ENCODE measurements around the gene CTDP1. TPM values are rescaled to one million over a fixed set of nuclear protein-coding genes. Genes with fewer than 3 reads are reported as not detected.
"Not testable (repeated sequence)": the region's sequence is repeated elsewhere in the genome, so short reads cannot be mapped to it uniquely, and the experiment has no call there.

CTDP1 gene
- total and polyA plus RNA-seq, 4 donors, result 7.0 to 19.8 (median 16.7) TPM

- DNase-seq (peak in 1 of 2 donors; percentile 50), ATAC-seq (ENCODE audit: low FRiP score) (no peak)
- intact Hi-C loops (cut with DNase I), result no loop called here
- Histone ChIP-seq H3K27ac (ENCODE audit: low read depth in 1 of 2, low read length in 2 of 2) (no peak overlapping the region), H3K27me3 (ENCODE audit: control insufficient read depth in 1 of 2, insufficient read depth in 2 of 2, low read length in 1 of 2) (no peaks in the 10 kb centered on the region), H3K9me3 (ENCODE audit: control insufficient read depth, low read length) (no peaks in the 10 kb centered on the region), H3K36me3 (ENCODE audit: control insufficient read depth in 1 of 2, insufficient read depth in 2 of 2, low read length in 1 of 2) (peaks cover 6 to 11% of the 10 kb centered on the region in 2 donors), H3K4me1 (ENCODE audit: control insufficient read depth in 1 of 2, insufficient read depth in 2 of 2, low read length in 2 of 2) (no peaks in the 10 kb centered on the region), H3K4me3 (ENCODE audit: low read length in 2 of 2) (no peak overlapping the region)
- 95 to 97% methylated on average over 25 of the region's 25 CpGs for WGBS, 2 donors
These were observed 56.6 kb downstream of the CTDP1 start for GRCh38 chr18:79736230-79736629.

GRCh38 chr18:79736846-79737245 lies 57.2 kb downstream of the CTDP1 start:
- H3K27ac ChIP-seq (ENCODE audit: low read depth in 1 of 2, low read length in 2 of 2), result no peak overlapping the region
- intact Hi-C loops (cut with DNase I), result no loop called here
- ATAC-seq (ENCODE audit: low FRiP score) (no peak), DNase-seq (peak; percentile 18 to 39)
- WGBS, 2 donors, result 94 to 96% methylated on average over 24 of the region's 24 CpGs
- H3K9me3 ChIP-seq (ENCODE audit: control insufficient read depth, low read length), result no peaks in the 10 kb centered on the region
- H3K27me3 ChIP-seq (ENCODE audit: control insufficient read depth in 1 of 2, insufficient read depth in 2 of 2, low read length in 1 of 2), result no peaks in the 10 kb centered on the region
- H3K4me3 ChIP-seq (ENCODE audit: low read length in 2 of 2), result no peak overlapping the region
- H3K4me1 ChIP-seq (ENCODE audit: control insufficient read depth in 1 of 2, insufficient read depth in 2 of 2, low read length in 2 of 2), result no peaks in the 10 kb centered on the region
- peaks cover 6 to 11% of the 10 kb centered on the region in 2 donors for H3K36me3 ChIP-seq (ENCODE audit: control insufficient read depth in 1 of 2, insufficient read depth in 2 of 2, low read length in 1 of 2)

DNA sequence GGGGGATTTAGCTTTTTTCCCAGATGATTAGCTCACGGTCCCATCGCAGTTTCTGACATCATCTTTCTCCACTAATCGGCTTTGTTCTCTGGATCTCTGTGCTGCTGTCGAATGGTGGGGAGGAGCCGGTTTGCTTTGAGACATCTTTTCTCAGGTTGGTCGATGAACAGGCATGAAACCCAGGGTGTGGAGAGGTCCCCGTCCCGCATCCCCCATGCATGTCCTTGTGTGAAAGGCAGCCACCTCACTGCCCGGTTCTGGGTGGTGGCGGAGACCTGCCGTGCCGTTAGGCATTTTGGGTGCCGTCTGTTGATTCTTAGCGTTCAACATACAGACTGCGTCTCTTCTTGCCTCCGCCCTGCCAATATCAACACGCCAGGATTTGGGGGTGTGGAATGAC lies 57.8 kb downstream of the CTDP1 start:
- H3K9me3 ChIP-seq (ENCODE audit: control insufficient read depth, low read length), result no peaks in the 10 kb centered on the region
- no peak overlapping the region for H3K4me3 ChIP-seq (ENCODE audit: low read length in 2 of 2)
- 95 to 97% methylated on average over 17 of the region's 17 CpGs for WGBS, 2 donors
- intact Hi-C loops (cut with DNase I), result no loop called here
- H3K36me3 ChIP-seq (ENCODE audit: control insufficient read depth in 1 of 2, insufficient read depth in 2 of 2, low read length in 1 of 2), result peaks cover 6 to 11% of the 10 kb centered on the region in 2 donors
- no peak overlapping the region for H3K27ac ChIP-seq (ENCODE audit: low read depth in 1 of 2, low read length in 2 of 2)
- no peaks in the 10 kb centered on the region for H3K27me3 ChIP-seq (ENCODE audit: control insufficient read depth in 1 of 2, insufficient read depth in 2 of 2, low read length in 1 of 2)
- no peaks in the 10 kb centered on the region for H3K4me1 ChIP-seq (ENCODE audit: control insufficient read depth in 1 of 2, insufficient read depth in 2 of 2, low read length in 2 of 2)
- DNase-seq (peak; percentile 23 to 67), ATAC-seq (ENCODE audit: low FRiP score) (no peak)

GRCh38 chr18:79738041-79738461 lies 58.4 kb downstream of the CTDP1 start:
- Histone ChIP-seq H3K4me3 (ENCODE audit: low read length in 2 of 2) (no peak overlapping the region), H3K27ac (ENCODE audit: low read depth in 1 of 2, low read length in 2 of 2) (no peak overlapping the region), H3K4me1 (ENCODE audit: control insufficient read depth in 1 of 2, insufficient read depth in 2 of 2, low read length in 2 of 2) (no peaks in the 10 kb centered on the region), H3K9me3 (ENCODE audit: control insufficient read depth, low read length) (no peaks in the 10 kb centered on the region), H3K27me3 (ENCODE audit: control insufficient read depth in 1 of 2, insufficient read depth in 2 of 2, low read length in 1 of 2) (no peaks in the 10 kb centered on the region), H3K36me3 (ENCODE audit: control insufficient read depth in 1 of 2, insufficient read depth in 2 of 2, low read length in 1 of 2) (peaks cover 6 to 8% of the 10 kb centered on the region in 2 donors)
- ATAC-seq (ENCODE audit: low FRiP score) (no peak), DNase-seq (peak; percentile 26 to 65)
- intact Hi-C loops (cut with DNase I), result no loop called here
- WGBS, 2 donors, result 90 to 92% methylated on average over 20 of the region's 20 CpGs

DNA sequence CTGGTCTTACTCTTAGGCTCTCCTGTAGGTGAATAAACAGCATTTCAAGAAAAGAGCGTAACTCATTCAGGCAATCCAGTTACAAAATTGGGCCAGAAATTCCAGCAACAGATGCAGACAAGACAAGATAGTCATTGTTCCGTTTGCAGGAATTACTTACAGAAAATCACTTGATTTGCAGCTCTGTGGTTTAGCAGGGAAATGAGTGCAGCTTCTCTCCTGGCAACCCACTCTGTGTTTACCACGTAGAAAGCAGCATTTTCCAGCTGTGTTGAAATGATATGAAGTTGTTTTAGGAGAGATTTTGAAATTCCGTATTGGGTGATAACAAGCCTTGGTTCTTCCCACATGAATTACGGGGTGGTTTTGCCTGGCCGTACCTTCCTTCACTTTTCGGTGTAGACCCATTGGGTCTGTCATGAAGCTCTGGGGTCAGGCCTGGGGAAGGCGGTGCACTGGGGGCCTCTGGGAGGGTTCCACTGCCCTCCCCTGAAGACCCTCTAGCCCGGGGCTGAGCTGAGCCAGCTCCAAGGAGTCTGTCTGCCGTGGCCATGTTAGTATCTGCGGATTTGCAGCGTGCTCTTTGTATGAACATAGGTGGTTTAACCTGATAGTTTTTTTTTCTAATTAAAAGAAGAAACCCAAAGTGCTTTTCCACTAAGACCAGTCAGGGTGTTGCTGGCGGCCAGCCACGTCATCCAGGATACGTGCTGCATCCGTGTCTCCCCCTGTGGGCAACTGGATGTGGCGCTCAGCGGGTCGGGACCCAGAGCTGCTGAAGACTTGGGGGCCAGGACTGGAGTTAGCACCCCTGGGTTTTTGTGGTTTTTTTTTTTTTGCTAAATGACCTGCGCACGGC lies 59.2 kb downstream of the CTDP1 start:
- WGBS, 2 donors, result 92 to 93% methylated on average over 21 of the region's 21 CpGs
- intact Hi-C loops (cut with DNase I), result no loop called here
- Histone ChIP-seq H3K27me3 (ENCODE audit: control insufficient read depth in 1 of 2, insufficient read depth in 2 of 2, low read length in 1 of 2) (no peaks in the 10 kb centered on the region), H3K4me3 (ENCODE audit: low read length in 2 of 2) (no peak overlapping the region), H3K36me3 (ENCODE audit: control insufficient read depth in 1 of 2, insufficient read depth in 2 of 2, low read length in 1 of 2) (peaks cover 6 to 8% of the 10 kb centered on the region in 2 donors), H3K9me3 (ENCODE audit: control insufficient read depth, low read length) (no peaks in the 10 kb centered on the region), H3K4me1 (ENCODE audit: control insufficient read depth in 1 of 2, insufficient read depth in 2 of 2, low read length in 2 of 2) (no peaks in the 10 kb centered on the region), H3K27ac (ENCODE audit: low read depth in 1 of 2, low read length in 2 of 2) (no peak overlapping the region)
- DNase-seq, result peak; percentile 29 to 52
- no peak for ATAC-seq (ENCODE audit: low FRiP score)

GRCh38 chr18:79739440-79739778 lies 59.8 kb downstream of the CTDP1 start:
- no peaks in the 10 kb centered on the region for H3K9me3 ChIP-seq (ENCODE audit: control insufficient read depth, low read length)
- H3K27me3 ChIP-seq (ENCODE audit: control insufficient read depth in 1 of 2, insufficient read depth in 2 of 2, low read length in 1 of 2), result no peaks in the 10 kb centered on the region
- ATAC-seq (ENCODE audit: low FRiP score) (no peak), DNase-seq (peak; percentile 19 to 61)
- H3K36me3 ChIP-seq (ENCODE audit: control insufficient read depth in 1 of 2, insufficient read depth in 2 of 2, low read length in 1 of 2), result peaks cover 6 to 8% of the 10 kb centered on the region in 2 donors
- no peak overlapping the region for H3K4me3 ChIP-seq (ENCODE audit: low read length in 2 of 2)
- H3K4me1 ChIP-seq (ENCODE audit: control insufficient read depth in 1 of 2, insufficient read depth in 2 of 2, low read length in 2 of 2), result no peaks in the 10 kb centered on the region
- intact Hi-C loops (cut with DNase I), result no loop called here
- no peak overlapping the region for H3K27ac ChIP-seq (ENCODE audit: low read depth in 1 of 2, low read length in 2 of 2)
- WGBS, 2 donors, result 96 to 97% methylated on average over 15 of the region's 15 CpGs

DNA sequence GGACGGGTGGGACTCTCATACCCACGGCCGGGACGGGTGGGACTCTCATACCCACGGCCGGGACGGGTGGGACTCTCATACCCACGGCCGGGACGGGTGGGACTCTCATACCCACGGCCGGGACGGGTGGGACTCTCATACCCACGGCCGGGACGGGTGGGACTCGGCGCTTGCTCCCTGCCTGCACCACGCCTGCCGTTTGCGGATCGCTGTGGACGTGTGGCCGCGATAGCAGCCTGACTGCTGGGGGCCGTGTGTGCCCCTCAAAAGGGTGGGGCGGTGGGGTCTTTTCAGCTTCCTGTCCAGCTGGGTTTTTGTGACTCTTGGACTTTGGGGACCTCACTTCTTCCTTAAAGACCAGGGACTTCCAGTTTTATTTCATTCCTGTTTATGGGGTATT lies 60.4 kb downstream of the CTDP1 start:
- DNase-seq, result peak; percentile 22 to 51
- H3K9me3 ChIP-seq (ENCODE audit: control insufficient read depth, low read length); H3K4me3 ChIP-seq (ENCODE audit: low read length in 2 of 2); intact Hi-C loops (cut with DNase I); H3K36me3 ChIP-seq (ENCODE audit: control insufficient read depth in 1 of 2, insufficient read depth in 2 of 2, low read length in 1 of 2); ATAC-seq (ENCODE audit: low FRiP score); H3K27ac ChIP-seq (ENCODE audit: low read depth in 1 of 2, low read length in 2 of 2); H3K27me3 ChIP-seq (ENCODE audit: control insufficient read depth in 1 of 2, insufficient read depth in 2 of 2, low read length in 1 of 2); H3K4me1 ChIP-seq (ENCODE audit: control insufficient read depth in 1 of 2, insufficient read depth in 2 of 2, low read length in 2 of 2): not testable (repeated sequence)
- WGBS, 2 donors, result 94 to 97% methylated on average over 13 to 20 of the region's 27 CpGs

DNA sequence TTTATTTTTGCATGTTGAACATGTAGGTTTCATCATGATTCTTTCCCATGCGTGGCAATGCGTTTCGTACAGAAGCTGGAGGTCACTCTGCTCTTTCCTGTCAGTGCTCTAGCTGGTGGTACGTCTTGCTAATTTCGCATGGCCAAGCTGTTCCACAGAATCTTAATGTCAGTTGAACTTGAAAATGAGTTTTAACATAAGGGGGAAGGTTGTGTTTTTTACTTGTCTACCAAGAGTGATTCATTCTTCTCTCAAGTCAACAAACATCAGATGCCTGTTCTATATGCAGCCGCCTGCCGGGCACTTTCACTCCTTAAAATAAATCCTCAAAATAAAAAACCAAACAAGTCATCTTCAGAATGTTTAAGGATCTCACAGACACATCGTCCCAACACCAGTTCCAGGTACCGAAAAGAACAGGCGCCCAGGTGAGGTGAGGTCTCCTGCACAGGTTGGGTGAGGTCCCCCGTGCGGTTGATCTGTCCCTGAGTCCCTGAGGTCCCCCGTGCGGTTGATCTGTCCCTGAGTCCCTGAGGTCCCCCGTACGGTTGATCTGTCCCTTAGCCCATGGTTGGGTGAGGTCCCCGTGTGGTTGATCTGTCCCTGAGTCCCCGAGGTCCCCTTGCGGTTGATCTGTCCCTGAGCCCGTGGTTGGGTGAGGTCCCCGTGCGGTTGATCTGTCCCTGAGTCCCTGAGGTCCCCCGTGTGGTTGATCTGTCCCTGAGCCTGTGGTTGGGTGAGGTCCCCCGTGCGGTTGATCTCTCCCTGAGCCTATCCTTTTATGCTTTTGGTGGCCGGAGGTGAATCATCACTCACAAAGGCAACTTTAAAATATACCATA lies 61.1 kb downstream of the CTDP1 start:
- ATAC-seq (ENCODE audit: low FRiP score) (no peak), DNase-seq (peak; percentile 35 to 38)
- H3K27me3 ChIP-seq (ENCODE audit: control insufficient read depth in 1 of 2, insufficient read depth in 2 of 2, low read length in 1 of 2), result no peaks in the 10 kb centered on the region
- no peaks in the 10 kb centered on the region for H3K4me1 ChIP-seq (ENCODE audit: control insufficient read depth in 1 of 2, insufficient read depth in 2 of 2, low read length in 2 of 2)
- no peak overlapping the region for H3K4me3 ChIP-seq (ENCODE audit: low read length in 2 of 2)
- peaks cover 6 to 7% of the 10 kb centered on the region in 2 donors for H3K36me3 ChIP-seq (ENCODE audit: control insufficient read depth in 1 of 2, insufficient read depth in 2 of 2, low read length in 1 of 2)
- H3K27ac ChIP-seq (ENCODE audit: low read depth in 1 of 2, low read length in 2 of 2), result no peak overlapping the region
- intact Hi-C loops (cut with DNase I), result no loop called here
- 94 to 95% methylated on average over 26 of the region's 26 CpGs for WGBS, 2 donors
- H3K9me3 ChIP-seq (ENCODE audit: control insufficient read depth, low read length), result no peaks in the 10 kb centered on the region
